GM23338 (cell line): ENCODE data around the gene SLC35A2. TPM values are rescaled to one million over a fixed set of nuclear protein-coding genes. Genes with fewer than 3 reads are reported as not detected.

Source experiments
- ATAC-seq: fragments of 200-7000 bp; cut with Tn5 transposase; 3 replicates; pipeline ENCODE4 v1.9.1; 2020
- DNase-seq: peaks from one replicate; pipeline ENCODE4 v3.0.0-alpha.2; 2015; ENCODE audit warnings: low spot score
- H2AFZ ChIP-seq: fragments of 200-600 bp; sonication (generic); 2 replicates; pipeline ENCODE4 v1.8.0; 2016; ENCODE audit warnings: antibody characterized with exemption, mild to moderate bottlenecking, moderate library complexity
- H3F3A ChIP-seq: fragments of 200-600 bp; sonication (generic); replicated peaks from 2 replicates; pipeline ENCODE4 v1.8.0; 2017; ENCODE audit warnings: antibody characterized with exemption, mixed run types, low read depth
- H3K27ac ChIP-seq: fragments of 200-600 bp; sonication (generic); 2 replicates; pipeline ENCODE4 v1.6.1; 2016; ENCODE audit warnings: low read depth
- H3K27me3 ChIP-seq: fragments of 200-600 bp; sonication (generic); 2 replicates; pipeline ENCODE4 v1.8.0; 2016; ENCODE audit warnings: mild to moderate bottlenecking, mixed run types, moderate library complexity; ENCODE audit not compliant: insufficient read depth
- H3K36me3 ChIP-seq: fragments of 200-600 bp; sonication (generic); 2 replicates; pipeline ENCODE4 v1.8.0; 2016; ENCODE audit warnings: mild to moderate bottlenecking; ENCODE audit not compliant: insufficient read depth
- H3K4me1 ChIP-seq: fragments of 200-600 bp; sonication (generic); 2 replicates; pipeline ENCODE4 v1.8.0; 2016; ENCODE audit warnings: mild to moderate bottlenecking, moderate library complexity; ENCODE audit not compliant: insufficient read depth
- H3K4me2 ChIP-seq: fragments of 200-600 bp; sonication (generic); 2 replicates; pipeline ENCODE4 v1.7.1; 2017; ENCODE audit warnings: mixed run types
- H3K4me3 ChIP-seq: fragments of 200-600 bp; sonication (generic); 2 replicates; pipeline ENCODE4 v1.6.1; 2016; ENCODE audit warnings: mixed run types
- H3K79me2 ChIP-seq: fragments of 200-600 bp; sonication (generic); replicated peaks from 2 replicates; pipeline ENCODE4 v1.8.0; 2017; ENCODE audit warnings: mild to moderate bottlenecking; ENCODE audit not compliant: insufficient read depth
- H3K9me2 ChIP-seq: fragments of 200-600 bp; sonication (generic); 2 replicates; pipeline ENCODE4 v1.8.0; 2017; ENCODE audit not compliant: insufficient read depth
- H4K20me1 ChIP-seq: fragments of 200-600 bp; sonication (generic); replicated peaks from 2 replicates; pipeline ENCODE4 v1.8.0; 2017; ENCODE audit warnings: mild to moderate bottlenecking; ENCODE audit not compliant: insufficient read depth
- H3K27ac Mint-ChIP-seq: 2 replicates; pipeline ENCODE4 v1.8.0; 2020; ENCODE audit warnings: inconsistent platforms, mild to moderate bottlenecking, moderate library complexity, mixed read lengths
- H3K27me3 Mint-ChIP-seq: 3 replicates; pipeline ENCODE4 v1.8.0; 2022; ENCODE audit warnings: low read depth, mild to moderate bottlenecking, moderate library complexity, mixed read lengths, inconsistent platforms; ENCODE audit not compliant: insufficient read depth, poor library complexity
- H3K36me3 Mint-ChIP-seq: 3 replicates; pipeline ENCODE4 v1.8.0; 2021; ENCODE audit warnings: low read depth, mild to moderate bottlenecking, inconsistent platforms, moderate library complexity, mixed read lengths
- H3K4me1 Mint-ChIP-seq: 3 replicates; pipeline ENCODE4 v1.8.0; 2020; ENCODE audit warnings: mild to moderate bottlenecking, inconsistent platforms, mixed read lengths
- H3K4me3 Mint-ChIP-seq: 3 replicates; pipeline ENCODE4 v1.8.0; 2021; ENCODE audit warnings: moderate library complexity, mild to moderate bottlenecking, inconsistent platforms, mixed read lengths
- H3K9me3 Mint-ChIP-seq: 3 replicates; pipeline ENCODE4 v1.8.0; 2020; ENCODE audit warnings: moderate library complexity, mild to moderate bottlenecking, inconsistent platforms, mixed read lengths
- CREB1 ChIP-seq: fragments of 250-450 bp; sonication (Bioruptor Pico); IDR thresholded peaks from 2 replicates; pipeline ENCODE4 v1.5.0; 2020; ENCODE audit warnings: low read depth, mild to moderate bottlenecking, moderate library complexity
- EZH2 ChIP-seq: fragments of 200-600 bp; sonication (generic); IDR thresholded peaks from one replicate; pipeline ENCODE4 v1.8.0; 2017; ENCODE audit warnings: antibody characterized with exemption, mild to moderate bottlenecking, low read depth; ENCODE audit not compliant: unreplicated experiment
- EZH2phosphoT487 ChIP-seq: fragments of 200-600 bp; sonication (generic); IDR thresholded peaks from one replicate; pipeline ENCODE4 v1.8.1; 2018; ENCODE audit warnings: antibody characterized with exemption; ENCODE audit not compliant: unreplicated experiment
- JUNB ChIP-seq: IDR thresholded peaks from one replicate; pipeline ENCODE4 v1.6.1; 2016; ENCODE audit warnings: antibody characterized with exemption; ENCODE audit not compliant: unreplicated experiment
- NANOG ChIP-seq: IDR thresholded peaks from 2 replicates; pipeline ENCODE4 v1.6.1; 2016; ENCODE audit warnings: antibody characterized with exemption, borderline replicate concordance
- POLR2AphosphoS5 ChIP-seq: IDR thresholded peaks from 2 replicates; pipeline ENCODE4 v1.6.1; 2016; ENCODE audit warnings: antibody characterized with exemption, low read depth
- STAT1 ChIP-seq: IDR thresholded peaks from one replicate; pipeline ENCODE4 v1.6.1; 2016; ENCODE audit warnings: antibody characterized with exemption; ENCODE audit not compliant: unreplicated experiment
- ZNF114 ChIP-seq: fragments of 250-450 bp; sonication (Bioruptor Pico); IDR thresholded peaks from 2 replicates; pipeline ENCODE4 v1.5.0; 2020; ENCODE audit warnings: mild to moderate bottlenecking, moderate library complexity
- ZNF331 ChIP-seq: fragments of 250-450 bp; sonication (Bioruptor Pico); IDR thresholded peaks from 2 replicates; pipeline ENCODE4 v1.5.0; 2020; ENCODE audit warnings: low read depth, mild to moderate bottlenecking, moderate library complexity
- polyA plus RNA-seq: library from polyadenylated mRNA; unstranded; fragments of >200 nt; fragmentation: Nextera tagmentation; extraction: Ambion mirVana; gene quantifications from 2 replicates; pipeline ENCODE4 v1.2.1, GENCODE V29; 2016
- total RNA-seq: library from RNA; depleted of rRNA; stranded (reverse); fragments of >200 nt; shearing (Covaris generic); gene quantifications from 2 replicates; pipeline ENCODE4 v1.2.3, GENCODE V29; 2014
- TF ChIP-seq, protein P1 (sequence below): IDR thresholded peaks from 2 replicates; pipeline ENCODE4 v1.6.1; 2016; ENCODE audit warnings: antibody characterized with exemption
- TF ChIP-seq, protein P2 (sequence below): IDR thresholded peaks from one replicate; pipeline ENCODE4 v1.6.1; 2018; ENCODE audit warnings: antibody characterized with exemption; ENCODE audit not compliant: unreplicated experiment
- TF ChIP-seq, protein P3 (sequence below): fragments of 250-450 bp; sonication (Bioruptor Pico); IDR thresholded peaks from 2 replicates; pipeline ENCODE4 v1.5.0; 2020; ENCODE audit warnings: mild to moderate bottlenecking, moderate library complexity
- TF ChIP-seq, protein P4 (sequence below), 2 experiments: fragments of 200-600 bp in 1 of 2; sonication (generic) in 1 of 2; conservative IDR thresholded peaks; 2 replicates each; pipeline versions ENCODE4 v1.5.1 to v1.6.1; 2016 to 2017; ENCODE audit warnings: antibody characterized with exemption in 2 of 2, low read depth in 2 of 2, mild to moderate bottlenecking in 2 of 2, moderate library complexity in 1 of 2

The SLC35A2 gene
- total and polyA plus RNA-seq, 2 experiments from 2014 or later: 13.0 to 16.4 TPM

DNA sequence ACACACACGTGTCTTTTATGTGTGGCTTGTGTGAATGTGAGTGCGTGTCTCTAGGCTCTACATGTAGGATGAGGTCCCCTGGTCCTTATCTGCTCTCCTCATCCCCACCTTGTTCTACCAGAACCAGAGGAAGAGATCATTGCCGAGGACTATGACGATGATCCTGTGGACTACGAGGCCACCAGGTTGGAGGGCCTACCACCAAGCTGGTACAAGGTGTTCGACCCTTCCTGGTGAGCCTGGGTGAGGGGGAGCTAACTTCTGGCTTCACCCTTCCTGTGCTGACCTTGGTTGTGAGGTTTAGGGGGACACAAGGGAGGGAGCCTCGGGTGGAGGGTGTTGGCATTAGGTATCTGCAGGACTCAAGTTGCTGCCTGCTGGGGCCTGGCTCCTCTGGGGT lies 10.4 kb downstream of the SLC35A2 start:
- H3K27ac Mint-ChIP-seq: no peak overlapping the region
- no peaks in the 10 kb centered on the region for H3K9me2 ChIP-seq
- H3K27me3 Mint-ChIP-seq: peaks cover 4% of the 10 kb centered on the region
- H3K4me1 ChIP-seq: no peaks in the 10 kb centered on the region; the same call in 1 of the 2 replicates
- no peaks in the 10 kb centered on the region for H3K9me3 Mint-ChIP-seq
- H4K20me1 ChIP-seq: no peaks in the 10 kb centered on the region
- no peak overlapping the region for H3K4me2 ChIP-seq
- no peaks in the 10 kb centered on the region for H3K36me3 ChIP-seq
- H3K4me1 Mint-ChIP-seq: peaks cover 7% of the 10 kb centered on the region
- ATAC-seq (no peak), DNase-seq (no peak)
- H2AFZ ChIP-seq: no peak overlapping the region
- peaks cover 39% of the 10 kb centered on the region for H3K36me3 Mint-ChIP-seq
- TF ChIP-seq, protein P1, sequence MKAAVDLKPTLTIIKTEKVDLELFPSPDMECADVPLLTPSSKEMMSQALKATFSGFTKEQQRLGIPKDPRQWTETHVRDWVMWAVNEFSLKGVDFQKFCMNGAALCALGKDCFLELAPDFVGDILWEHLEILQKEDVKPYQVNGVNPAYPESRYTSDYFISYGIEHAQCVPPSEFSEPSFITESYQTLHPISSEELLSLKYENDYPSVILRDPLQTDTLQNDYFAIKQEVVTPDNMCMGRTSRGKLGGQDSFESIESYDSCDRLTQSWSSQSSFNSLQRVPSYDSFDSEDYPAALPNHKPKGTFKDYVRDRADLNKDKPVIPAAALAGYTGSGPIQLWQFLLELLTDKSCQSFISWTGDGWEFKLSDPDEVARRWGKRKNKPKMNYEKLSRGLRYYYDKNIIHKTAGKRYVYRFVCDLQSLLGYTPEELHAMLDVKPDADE: no peak
- TF ChIP-seq, protein P2, sequence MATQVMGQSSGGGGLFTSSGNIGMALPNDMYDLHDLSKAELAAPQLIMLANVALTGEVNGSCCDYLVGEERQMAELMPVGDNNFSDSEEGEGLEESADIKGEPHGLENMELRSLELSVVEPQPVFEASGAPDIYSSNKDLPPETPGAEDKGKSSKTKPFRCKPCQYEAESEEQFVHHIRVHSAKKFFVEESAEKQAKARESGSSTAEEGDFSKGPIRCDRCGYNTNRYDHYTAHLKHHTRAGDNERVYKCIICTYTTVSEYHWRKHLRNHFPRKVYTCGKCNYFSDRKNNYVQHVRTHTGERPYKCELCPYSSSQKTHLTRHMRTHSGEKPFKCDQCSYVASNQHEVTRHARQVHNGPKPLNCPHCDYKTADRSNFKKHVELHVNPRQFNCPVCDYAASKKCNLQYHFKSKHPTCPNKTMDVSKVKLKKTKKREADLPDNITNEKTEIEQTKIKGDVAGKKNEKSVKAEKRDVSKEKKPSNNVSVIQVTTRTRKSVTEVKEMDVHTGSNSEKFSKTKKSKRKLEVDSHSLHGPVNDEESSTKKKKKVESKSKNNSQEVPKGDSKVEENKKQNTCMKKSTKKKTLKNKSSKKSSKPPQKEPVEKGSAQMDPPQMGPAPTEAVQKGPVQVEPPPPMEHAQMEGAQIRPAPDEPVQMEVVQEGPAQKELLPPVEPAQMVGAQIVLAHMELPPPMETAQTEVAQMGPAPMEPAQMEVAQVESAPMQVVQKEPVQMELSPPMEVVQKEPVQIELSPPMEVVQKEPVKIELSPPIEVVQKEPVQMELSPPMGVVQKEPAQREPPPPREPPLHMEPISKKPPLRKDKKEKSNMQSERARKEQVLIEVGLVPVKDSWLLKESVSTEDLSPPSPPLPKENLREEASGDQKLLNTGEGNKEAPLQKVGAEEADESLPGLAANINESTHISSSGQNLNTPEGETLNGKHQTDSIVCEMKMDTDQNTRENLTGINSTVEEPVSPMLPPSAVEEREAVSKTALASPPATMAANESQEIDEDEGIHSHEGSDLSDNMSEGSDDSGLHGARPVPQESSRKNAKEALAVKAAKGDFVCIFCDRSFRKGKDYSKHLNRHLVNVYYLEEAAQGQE: no peak
- TF ChIP-seq POLR2AphosphoS5 (no peak), JUNB (no peak), ZNF331 (CRISPR knock-in tag) (no peak), EZH2phosphoT487 (no peak), CREB1 (CRISPR knock-in tag) (no peak), STAT1 (no peak), NANOG (no peak), EZH2 (no peak), ZNF114 (CRISPR knock-in tag) (no peak)
- TF ChIP-seq, protein P3, sequence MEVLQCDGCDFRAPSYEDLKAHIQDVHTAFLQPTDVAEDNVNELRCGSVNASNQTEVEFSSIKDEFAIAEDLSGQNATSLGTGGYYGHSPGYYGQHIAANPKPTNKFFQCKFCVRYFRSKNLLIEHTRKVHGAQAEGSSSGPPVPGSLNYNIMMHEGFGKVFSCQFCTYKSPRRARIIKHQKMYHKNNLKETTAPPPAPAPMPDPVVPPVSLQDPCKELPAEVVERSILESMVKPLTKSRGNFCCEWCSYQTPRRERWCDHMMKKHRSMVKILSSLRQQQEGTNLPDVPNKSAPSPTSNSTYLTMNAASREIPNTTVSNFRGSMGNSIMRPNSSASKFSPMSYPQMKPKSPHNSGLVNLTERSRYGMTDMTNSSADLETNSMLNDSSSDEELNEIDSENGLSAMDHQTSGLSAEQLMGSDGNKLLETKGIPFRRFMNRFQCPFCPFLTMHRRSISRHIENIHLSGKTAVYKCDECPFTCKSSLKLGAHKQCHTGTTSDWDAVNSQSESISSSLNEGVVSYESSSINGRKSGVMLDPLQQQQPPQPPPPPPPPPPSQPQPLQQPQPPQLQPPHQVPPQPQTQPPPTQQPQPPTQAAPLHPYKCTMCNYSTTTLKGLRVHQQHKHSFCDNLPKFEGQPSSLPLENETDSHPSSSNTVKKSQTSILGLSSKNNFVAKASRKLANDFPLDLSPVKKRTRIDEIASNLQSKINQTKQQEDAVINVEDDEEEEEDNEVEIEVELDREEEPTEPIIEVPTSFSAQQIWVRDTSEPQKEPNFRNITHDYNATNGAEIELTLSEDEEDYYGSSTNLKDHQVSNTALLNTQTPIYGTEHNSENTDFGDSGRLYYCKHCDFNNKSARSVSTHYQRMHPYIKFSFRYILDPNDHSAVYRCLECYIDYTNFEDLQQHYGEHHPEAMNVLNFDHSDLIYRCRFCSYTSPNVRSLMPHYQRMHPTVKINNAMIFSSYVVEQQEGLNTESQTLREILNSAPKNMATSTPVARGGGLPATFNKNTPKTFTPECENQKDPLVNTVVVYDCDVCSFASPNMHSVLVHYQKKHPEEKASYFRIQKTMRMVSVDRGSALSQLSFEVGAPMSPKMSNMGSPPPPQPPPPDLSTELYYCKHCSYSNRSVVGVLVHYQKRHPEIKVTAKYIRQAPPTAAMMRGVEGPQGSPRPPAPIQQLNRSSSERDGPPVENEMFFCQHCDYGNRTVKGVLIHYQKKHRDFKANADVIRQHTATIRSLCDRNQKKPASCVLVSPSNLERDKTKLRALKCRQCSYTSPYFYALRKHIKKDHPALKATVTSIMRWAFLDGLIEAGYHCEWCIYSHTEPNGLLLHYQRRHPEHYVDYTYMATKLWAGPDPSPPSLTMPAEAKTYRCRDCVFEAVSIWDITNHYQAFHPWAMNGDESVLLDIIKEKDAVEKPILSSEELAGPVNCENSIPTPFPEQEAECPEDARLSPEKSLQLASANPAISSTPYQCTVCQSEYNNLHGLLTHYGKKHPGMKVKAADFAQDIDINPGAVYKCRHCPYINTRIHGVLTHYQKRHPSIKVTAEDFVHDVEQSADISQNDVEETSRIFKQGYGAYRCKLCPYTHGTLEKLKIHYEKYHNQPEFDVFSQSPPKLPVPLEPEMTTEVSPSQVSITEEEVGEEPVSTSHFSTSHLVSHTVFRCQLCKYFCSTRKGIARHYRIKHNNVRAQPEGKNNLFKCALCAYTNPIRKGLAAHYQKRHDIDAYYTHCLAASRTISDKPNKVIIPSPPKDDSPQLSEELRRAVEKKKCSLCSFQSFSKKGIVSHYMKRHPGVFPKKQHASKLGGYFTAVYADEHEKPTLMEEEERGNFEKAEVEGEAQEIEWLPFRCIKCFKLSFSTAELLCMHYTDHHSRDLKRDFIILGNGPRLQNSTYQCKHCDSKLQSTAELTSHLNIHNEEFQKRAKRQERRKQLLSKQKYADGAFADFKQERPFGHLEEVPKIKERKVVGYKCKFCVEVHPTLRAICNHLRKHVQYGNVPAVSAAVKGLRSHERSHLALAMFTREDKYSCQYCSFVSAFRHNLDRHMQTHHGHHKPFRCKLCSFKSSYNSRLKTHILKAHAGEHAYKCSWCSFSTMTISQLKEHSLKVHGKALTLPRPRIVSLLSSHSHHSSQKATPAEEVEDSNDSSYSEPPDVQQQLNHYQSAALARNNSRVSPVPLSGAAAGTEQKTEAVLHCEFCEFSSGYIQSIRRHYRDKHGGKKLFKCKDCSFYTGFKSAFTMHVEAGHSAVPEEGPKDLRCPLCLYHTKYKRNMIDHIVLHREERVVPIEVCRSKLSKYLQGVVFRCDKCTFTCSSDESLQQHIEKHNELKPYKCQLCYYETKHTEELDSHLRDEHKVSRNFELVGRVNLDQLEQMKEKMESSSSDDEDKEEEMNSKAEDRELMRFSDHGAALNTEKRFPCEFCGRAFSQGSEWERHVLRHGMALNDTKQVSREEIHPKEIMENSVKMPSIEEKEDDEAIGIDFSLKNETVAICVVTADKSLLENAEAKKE (CRISPR knock-in tag): no peak
- TF ChIP-seq, protein P4, sequence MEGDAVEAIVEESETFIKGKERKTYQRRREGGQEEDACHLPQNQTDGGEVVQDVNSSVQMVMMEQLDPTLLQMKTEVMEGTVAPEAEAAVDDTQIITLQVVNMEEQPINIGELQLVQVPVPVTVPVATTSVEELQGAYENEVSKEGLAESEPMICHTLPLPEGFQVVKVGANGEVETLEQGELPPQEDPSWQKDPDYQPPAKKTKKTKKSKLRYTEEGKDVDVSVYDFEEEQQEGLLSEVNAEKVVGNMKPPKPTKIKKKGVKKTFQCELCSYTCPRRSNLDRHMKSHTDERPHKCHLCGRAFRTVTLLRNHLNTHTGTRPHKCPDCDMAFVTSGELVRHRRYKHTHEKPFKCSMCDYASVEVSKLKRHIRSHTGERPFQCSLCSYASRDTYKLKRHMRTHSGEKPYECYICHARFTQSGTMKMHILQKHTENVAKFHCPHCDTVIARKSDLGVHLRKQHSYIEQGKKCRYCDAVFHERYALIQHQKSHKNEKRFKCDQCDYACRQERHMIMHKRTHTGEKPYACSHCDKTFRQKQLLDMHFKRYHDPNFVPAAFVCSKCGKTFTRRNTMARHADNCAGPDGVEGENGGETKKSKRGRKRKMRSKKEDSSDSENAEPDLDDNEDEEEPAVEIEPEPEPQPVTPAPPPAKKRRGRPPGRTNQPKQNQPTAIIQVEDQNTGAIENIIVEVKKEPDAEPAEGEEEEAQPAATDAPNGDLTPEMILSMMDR (conservative IDR thresholded peaks at IDR 0.05; ENCODE audit: low read depth in 2 of 2): no peak
- no peaks in the 10 kb centered on the region for H3K27me3 ChIP-seq
- H3K4me3 Mint-ChIP-seq: no peak overlapping the region
- H3K79me2 ChIP-seq: peaks cover 25% of the 10 kb centered on the region
- H3F3A ChIP-seq: no peaks in the 10 kb centered on the region
- H3K27ac ChIP-seq: no peak overlapping the region
- H3K4me3 ChIP-seq: no peak overlapping the region
